ENCODE data around the gene CCDC126. TPM values are rescaled to one million over a fixed set of nuclear protein-coding genes. Genes with fewer than 3 reads are reported as not detected.

CCDC126 gene
- total and polyA plus RNA-seq, 2 donors (not counting 1 experiment from before 2014, with no cell fraction given), result 7.1 to 9.7 TPM

DNA sequence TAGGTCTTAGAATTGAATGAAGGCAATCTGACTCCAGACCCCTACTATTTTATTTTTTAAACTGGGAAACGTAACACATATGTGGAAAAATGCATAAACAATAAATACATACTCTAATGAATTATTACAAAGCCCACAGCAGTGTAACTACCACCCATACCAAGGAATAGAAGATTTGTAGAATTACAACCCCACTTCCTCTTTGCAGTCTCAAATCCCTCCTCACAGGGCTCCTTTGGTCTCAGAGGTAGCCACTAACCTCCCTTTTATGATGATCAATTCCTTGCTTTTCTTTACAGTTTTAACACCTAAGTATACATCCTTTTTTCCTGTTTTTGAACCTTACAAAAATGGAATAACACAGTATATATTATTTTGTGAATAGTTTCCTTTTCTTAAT lies 6.7 kb upstream of the CCDC126 start:
- Histone ChIP-seq H3K27ac (ENCODE audit: insufficient read depth, low read length) (no peak overlapping the region), H3K4me3 (replicated peaks in 1 of 4; ENCODE audit: control extremely low read depth in 1 of 4, insufficient read depth in 1 of 4, low read depth in 3 of 4, low read length in 4 of 4) (no peak overlapping the region), H3K9me3 (ENCODE audit: control insufficient read depth, insufficient read depth, low read depth, low read length) (no peaks in the 10 kb centered on the region), H3K4me1 (ENCODE audit: control insufficient read depth, extremely low read depth, insufficient read depth, low read length) (no peaks in the 10 kb centered on the region), H2AFZ (ENCODE audit: low read length) (no peak overlapping the region), H4K20me1 (ENCODE audit: control insufficient read depth, extremely low read depth, insufficient read depth, low read length) (no peaks in the 10 kb centered on the region), H3K4me2 (ENCODE audit: extremely low read depth, insufficient read depth, low read length) (no peak overlapping the region), H3K9ac (ENCODE audit: insufficient read depth, low read length) (no peak overlapping the region), H3K27me3 (ENCODE audit: control insufficient read depth, insufficient read depth, low read length) (no peaks in the 10 kb centered on the region), H3K36me3 (ENCODE audit: control insufficient read depth, insufficient read depth, low read length) (no peaks in the 10 kb centered on the region), H3K79me2 (ENCODE audit: control insufficient read depth, insufficient read depth, low read length) (no peaks in the 10 kb centered on the region)
- TF ChIP-seq EZH2 (IDR thresholded peaks at IDR 0.05; ENCODE audit: low read length, missing control alignments), result no peak
- TF ChIP-seq, protein P1, sequence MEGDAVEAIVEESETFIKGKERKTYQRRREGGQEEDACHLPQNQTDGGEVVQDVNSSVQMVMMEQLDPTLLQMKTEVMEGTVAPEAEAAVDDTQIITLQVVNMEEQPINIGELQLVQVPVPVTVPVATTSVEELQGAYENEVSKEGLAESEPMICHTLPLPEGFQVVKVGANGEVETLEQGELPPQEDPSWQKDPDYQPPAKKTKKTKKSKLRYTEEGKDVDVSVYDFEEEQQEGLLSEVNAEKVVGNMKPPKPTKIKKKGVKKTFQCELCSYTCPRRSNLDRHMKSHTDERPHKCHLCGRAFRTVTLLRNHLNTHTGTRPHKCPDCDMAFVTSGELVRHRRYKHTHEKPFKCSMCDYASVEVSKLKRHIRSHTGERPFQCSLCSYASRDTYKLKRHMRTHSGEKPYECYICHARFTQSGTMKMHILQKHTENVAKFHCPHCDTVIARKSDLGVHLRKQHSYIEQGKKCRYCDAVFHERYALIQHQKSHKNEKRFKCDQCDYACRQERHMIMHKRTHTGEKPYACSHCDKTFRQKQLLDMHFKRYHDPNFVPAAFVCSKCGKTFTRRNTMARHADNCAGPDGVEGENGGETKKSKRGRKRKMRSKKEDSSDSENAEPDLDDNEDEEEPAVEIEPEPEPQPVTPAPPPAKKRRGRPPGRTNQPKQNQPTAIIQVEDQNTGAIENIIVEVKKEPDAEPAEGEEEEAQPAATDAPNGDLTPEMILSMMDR (conservative IDR thresholded peaks at IDR 0.05 in 1 of 2, IDR thresholded peaks at IDR 0.05 in 1 of 2; ENCODE audit: low read depth in 1 of 2, low read length in 2 of 2), result no peak
- no peak for DNase-seq (ENCODE audit: low read depth in 2 of 2)

DNA sequence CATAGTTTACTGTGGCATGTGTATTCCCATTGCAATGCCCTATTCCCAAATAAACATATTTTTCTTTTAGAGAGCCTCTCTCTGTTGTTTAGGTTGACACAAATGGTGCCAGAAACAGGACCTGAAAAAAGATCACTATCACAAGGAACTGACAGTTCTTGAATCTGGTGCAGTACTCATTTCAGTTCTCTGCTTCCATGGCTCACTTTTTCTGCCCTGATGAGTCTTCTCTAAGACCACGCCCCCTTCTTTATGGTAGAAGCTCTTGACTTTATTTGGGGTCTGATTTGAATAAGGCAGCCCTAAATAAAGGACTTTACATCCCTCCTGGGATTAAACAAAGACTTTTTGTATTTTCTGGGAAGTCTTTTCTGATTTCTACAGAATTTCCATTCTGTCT lies 3.5 kb upstream of the CCDC126 start:
- H3K4me1 ChIP-seq (ENCODE audit: control insufficient read depth, extremely low read depth, insufficient read depth, low read length), result no peaks in the 10 kb centered on the region
- TF ChIP-seq, protein P1 (conservative IDR thresholded peaks at IDR 0.05 in 1 of 2, IDR thresholded peaks at IDR 0.05 in 1 of 2; ENCODE audit: low read depth in 1 of 2, low read length in 2 of 2), result no peak
- TF ChIP-seq EZH2 (IDR thresholded peaks at IDR 0.05; ENCODE audit: low read length, missing control alignments), result no peak

DNA sequence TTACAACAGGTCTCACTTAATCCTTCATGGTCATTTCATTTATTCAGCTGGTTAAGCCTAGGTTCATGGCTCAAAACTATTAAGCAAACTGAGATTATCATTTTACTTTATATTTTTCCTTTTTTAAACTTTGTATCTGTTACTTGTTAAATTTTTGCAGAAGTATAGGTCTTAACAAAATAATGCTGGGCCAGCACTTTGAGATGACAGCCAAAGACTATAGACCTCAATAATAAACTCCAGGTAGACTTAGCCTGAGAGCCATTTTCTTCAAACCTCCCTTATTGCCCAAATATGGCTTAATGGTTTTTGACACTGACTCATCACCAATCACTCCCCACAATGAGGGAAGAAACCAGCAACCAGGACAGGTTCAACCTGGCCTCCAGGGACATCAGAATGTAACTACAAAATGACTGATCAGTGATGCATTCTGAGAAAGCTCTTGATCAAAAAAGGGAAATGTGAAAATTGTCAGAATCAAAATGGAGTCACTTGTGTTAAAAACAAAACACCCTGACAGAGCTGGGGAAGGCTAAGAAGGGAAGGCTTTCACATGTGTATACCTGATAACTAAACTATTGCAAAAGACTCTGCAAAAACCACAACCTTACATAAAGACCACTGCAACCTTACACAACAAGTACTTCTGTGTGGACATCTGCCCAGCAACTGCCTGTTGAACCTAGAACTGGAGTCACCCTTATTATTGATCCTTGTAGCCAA lies 2.1 kb upstream of the CCDC126 start:
- no peak for DNase-seq (ENCODE audit: low read depth in 2 of 2)
- no peak for TF ChIP-seq EZH2 (IDR thresholded peaks at IDR 0.05; ENCODE audit: low read length, missing control alignments)
- TF ChIP-seq, protein P1 (conservative IDR thresholded peaks at IDR 0.05 in 1 of 2, IDR thresholded peaks at IDR 0.05 in 1 of 2; ENCODE audit: low read depth in 1 of 2, low read length in 2 of 2), result no peak

More for the DNA sequence above, 3.5 kb upstream of the CCDC126 start:
- Histone ChIP-seq H3K79me2 (ENCODE audit: control insufficient read depth, insufficient read depth, low read length) (no peaks in the 10 kb centered on the region), H3K9ac (ENCODE audit: insufficient read depth, low read length) (no peak overlapping the region), H3K9me3 (ENCODE audit: control insufficient read depth, insufficient read depth, low read depth, low read length) (no peaks in the 10 kb centered on the region), H4K20me1 (ENCODE audit: control insufficient read depth, extremely low read depth, insufficient read depth, low read length) (no peaks in the 10 kb centered on the region), H3K36me3 (ENCODE audit: control insufficient read depth, insufficient read depth, low read length) (no peaks in the 10 kb centered on the region), H3K4me3 (replicated peaks in 1 of 4; ENCODE audit: control extremely low read depth in 1 of 4, insufficient read depth in 1 of 4, low read depth in 3 of 4, low read length in 4 of 4) (no peak overlapping the region), H2AFZ (ENCODE audit: low read length) (no peak overlapping the region), H3K27ac (ENCODE audit: insufficient read depth, low read length) (no peak overlapping the region), H3K27me3 (ENCODE audit: control insufficient read depth, insufficient read depth, low read length) (no peaks in the 10 kb centered on the region), H3K4me2 (ENCODE audit: extremely low read depth, insufficient read depth, low read length) (no peak overlapping the region)
- no peak for DNase-seq (ENCODE audit: low read depth in 2 of 2)

More for the DNA sequence above, 2.1 kb upstream of the CCDC126 start:
- Histone ChIP-seq H3K27me3 (ENCODE audit: control insufficient read depth, insufficient read depth, low read length) (no peaks in the 10 kb centered on the region), H3K79me2 (ENCODE audit: control insufficient read depth, insufficient read depth, low read length) (no peaks in the 10 kb centered on the region), H3K4me3 (replicated peaks in 1 of 4; ENCODE audit: control extremely low read depth in 1 of 4, insufficient read depth in 1 of 4, low read depth in 3 of 4, low read length in 4 of 4) (no peak overlapping the region), H3K4me1 (ENCODE audit: control insufficient read depth, extremely low read depth, insufficient read depth, low read length) (no peaks in the 10 kb centered on the region), H3K36me3 (ENCODE audit: control insufficient read depth, insufficient read depth, low read length) (no peaks in the 10 kb centered on the region), H3K9me3 (ENCODE audit: control insufficient read depth, insufficient read depth, low read depth, low read length) (no peaks in the 10 kb centered on the region), H4K20me1 (ENCODE audit: control insufficient read depth, extremely low read depth, insufficient read depth, low read length) (no peaks in the 10 kb centered on the region), H3K9ac (ENCODE audit: insufficient read depth, low read length) (no peak overlapping the region), H2AFZ (ENCODE audit: low read length) (no peak overlapping the region), H3K4me2 (ENCODE audit: extremely low read depth, insufficient read depth, low read length) (no peak overlapping the region), H3K27ac (ENCODE audit: insufficient read depth, low read length) (no peak overlapping the region)
